Measurements from ENCODE around the gene CCDC141.

GRCh38 chr2:179021258-179021657 lies 28.7 kb downstream of the CCDC141 start:
- TF ChIP-seq POLR2A (IDR thresholded peaks at IDR 0.05; ENCODE audit: low read length) (no peak), GATA1 (IDR thresholded peaks at IDR 0.05; ENCODE audit: low read depth, low read length) (no peak)

All from erythroblast (primary cell).